PC-3 (cell line): ENCODE results near the gene PTPRE. TPM values are rescaled to one million over a fixed set of nuclear protein-coding genes. Genes with fewer than 3 reads are reported as not detected.

Source experiments
- ATAC-seq: fragments of 200-7000 bp; cut with Tn5 transposase; 2 replicates; pipeline ENCODE4 v1.9.1; 2020; ENCODE audit warnings: mild to moderate bottlenecking, moderate library complexity
- BruUV-seq: library from RNA; stranded (reverse); fragments of 400-500 nt; replicated peaks from 2 replicates; lab custom pipeline; 2021; lab: Mats Ljungman, UMichigan
- CTCF ChIA-PET: fragments of 300-600 bp; sonication (Branson Sonifier 250); formaldehyde crosslinking; loops from one replicate; lab custom pipeline; 2022; ENCODE audit warnings: antibody characterized with exemption; lab: Charles Lee
- POLR2A ChIA-PET: fragments of 300-600 bp; sonication (Branson Sonifier 250); formaldehyde crosslinking; loops from one replicate; lab custom pipeline; 2022; ENCODE audit warnings: antibody characterized with exemption; ENCODE audit not compliant: unreplicated experiment; lab: Charles Lee
- DNase-seq: peaks from one replicate; pipeline ENCODE4 v3.0.0-alpha.2; 2015
- H2AFZ ChIP-seq: fragments of 300-600 bp; sonication (generic); 2 replicates; pipeline ENCODE4 v1.6.0; 2016; ENCODE audit warnings: antibody characterized with exemption, low read length
- H3F3A ChIP-seq: fragments of 300-600 bp; sonication (generic); one replicate; pipeline ENCODE4 v1.6.0; 2017; ENCODE audit warnings: antibody characterized with exemption, low read length, control low read depth, mild to moderate bottlenecking; ENCODE audit not compliant: unreplicated experiment
- H3K27ac ChIP-seq: fragments of 300-600 bp; sonication (generic); 2 replicates; pipeline ENCODE4 v1.5.1; 2016; ENCODE audit warnings: mild to moderate bottlenecking, low read length
- H3K27me3 ChIP-seq: fragments of 300-600 bp; sonication (generic); 2 replicates; pipeline ENCODE4 v1.6.1; 2016; ENCODE audit warnings: low read length, mixed read lengths
- H3K36me3 ChIP-seq: fragments of 300-600 bp; sonication (generic); 2 replicates; pipeline ENCODE4 v1.6.1; 2016; ENCODE audit warnings: low read depth, mixed run types, low read length, mixed read lengths
- H3K4me1 ChIP-seq: fragments of 300-600 bp; sonication (generic); 2 replicates; pipeline ENCODE4 v1.5.1; 2016; ENCODE audit warnings: low read length; ENCODE audit not compliant: insufficient read depth
- H3K4me2 ChIP-seq: fragments of 300-600 bp; sonication (generic); 2 replicates; pipeline ENCODE4 v1.6.0; 2016; ENCODE audit warnings: low read length
- H3K4me3 ChIP-seq: fragments of 300-600 bp; sonication (generic); 2 replicates; pipeline ENCODE4 v1.5.1; 2016; ENCODE audit warnings: mild to moderate bottlenecking, low read length, mixed read lengths
- H3K79me2 ChIP-seq: fragments of 300-600 bp; sonication (generic); 2 replicates; pipeline ENCODE4 v1.6.1; 2017; ENCODE audit warnings: low read length, mixed read lengths
- H3K9ac ChIP-seq: fragments of 300-600 bp; sonication (generic); 2 replicates; pipeline ENCODE4 v1.6.0; 2016; ENCODE audit warnings: mild to moderate bottlenecking, low read length
- H3K9me2 ChIP-seq: fragments of 300-600 bp; sonication (generic); replicated peaks from 2 replicates; pipeline ENCODE4 v1.6.1; 2016; ENCODE audit warnings: mixed run types, low read length, mixed read lengths
- H3K9me3 ChIP-seq: fragments of 300-600 bp; sonication (generic); 2 replicates; pipeline ENCODE4 v1.6.1; 2016; ENCODE audit warnings: low read length, mixed read lengths
- H4K20me1 ChIP-seq: fragments of 300-600 bp; sonication (generic); 2 replicates; pipeline ENCODE4 v1.6.1; 2016; ENCODE audit warnings: low read length, mixed read lengths
- CTCF ChIP-seq: fragments of 300-600 bp; sonication (generic); conservative IDR thresholded peaks from 2 replicates; pipeline ENCODE4 v1.5.1; 2017; ENCODE audit warnings: antibody characterized with exemption, low read depth, mild to moderate bottlenecking, low read length
- EZH2 ChIP-seq: fragments of 300-600 bp; sonication (generic); IDR thresholded peaks from one replicate; pipeline ENCODE4 v1.6.1; 2017; ENCODE audit warnings: antibody characterized with exemption, mild to moderate bottlenecking, low read length; ENCODE audit not compliant: unreplicated experiment
- EZH2phosphoT487 ChIP-seq: fragments of 300-600 bp; sonication (generic); IDR thresholded peaks from 2 replicates; pipeline ENCODE4 v1.6.1; 2018; ENCODE audit warnings: mild to moderate bottlenecking, antibody characterized with exemption, low read length, borderline replicate concordance
- intact Hi-C: fragments of 100-400 bp; cut with micrococcal nuclease; formaldehyde crosslinking; loops from 2 replicates; pipeline ENCODE4 v1.9.0; 2023
- total RNA-seq: library from RNA; depleted of rRNA; stranded (reverse); fragments of >200 nt; gene quantifications from 2 replicates; pipeline ENCODE4 v1.2.3, GENCODE V29; 2014

PTPRE gene
- total RNA-seq, 1 experiment from 2014 or later = 3.1 TPM

DNA sequence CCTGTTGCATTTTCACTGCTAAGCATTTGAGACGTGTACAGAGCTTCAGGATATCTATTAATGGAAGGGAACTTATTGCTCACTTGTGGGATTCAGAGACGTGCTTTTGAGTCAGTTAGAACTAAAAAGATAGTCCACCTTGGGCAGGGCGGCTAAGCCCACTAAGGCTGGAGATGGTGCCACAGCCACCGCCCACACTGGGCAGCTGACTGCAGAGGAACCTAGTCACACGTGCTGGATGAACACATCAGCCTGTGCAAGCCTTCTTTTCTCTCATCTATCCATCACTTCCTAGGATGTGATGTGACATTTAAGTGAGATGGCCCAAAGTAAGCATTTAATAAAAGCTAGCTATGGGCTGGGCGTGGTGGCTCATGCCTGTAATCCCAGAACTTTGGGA is 78.0 kb downstream of the PTPRE start:
- H3F3A ChIP-seq = no peaks in the 10 kb centered on the region
- intact Hi-C loops = no loop called here
- H2AFZ ChIP-seq = no peak overlapping the region
- no peaks in the 10 kb centered on the region for H3K27me3 ChIP-seq
- H3K79me2 ChIP-seq = no peaks in the 10 kb centered on the region
- no peak overlapping the region for H3K27ac ChIP-seq
- no peaks in the 10 kb centered on the region for H3K36me3 ChIP-seq
- POLR2A ChIA-PET = no interaction called here
- H4K20me1 ChIP-seq = no peaks in the 10 kb centered on the region
- H3K4me3 ChIP-seq = no peak overlapping the region
- no peak overlapping the region for H3K9ac ChIP-seq
- H3K4me2 ChIP-seq = no peak overlapping the region
- no peaks in the 10 kb centered on the region for H3K9me3 ChIP-seq
- no peak for DNase-seq
- no peaks in the 10 kb centered on the region for H3K9me2 ChIP-seq
- CTCF ChIA-PET = no interaction called here
- no TSS peak for BruUV-seq
- TF ChIP-seq CTCF = no peak
- TF ChIP-seq EZH2phosphoT487 = no peak
- TF ChIP-seq EZH2 = no peak
- no peak for ATAC-seq
- H3K4me1 ChIP-seq = no peaks in the 10 kb centered on the region

- ATAC-seq (no peak), DNase-seq (no peak)
- Histone ChIP-seq H3K27me3 (no peaks in the 10 kb centered on the region), H4K20me1 (no peaks in the 10 kb centered on the region), H3K9ac (no peak overlapping the region), H3K79me2 (no peaks in the 10 kb centered on the region), H3K9me2 (no peaks in the 10 kb centered on the region), H3K36me3 (no peaks in the 10 kb centered on the region), H3F3A (no peaks in the 10 kb centered on the region), H2AFZ (no peak overlapping the region), H3K4me3 (no peak overlapping the region), H3K4me1 (peaks cover 14% of the 10 kb centered on the region), H3K27ac (no peak overlapping the region), H3K9me3 (no peaks in the 10 kb centered on the region), H3K4me2 (no peak overlapping the region)
- BruUV-seq = no TSS peak
- POLR2A ChIA-PET = no interaction called here
- CTCF ChIA-PET = no interaction called here
- intact Hi-C loops = no loop called here
- TF ChIP-seq EZH2phosphoT487 (no peak), EZH2 (no peak), CTCF (no peak)
Measured at GRCh38 chr10:127986531-127987466, 79.9 kb downstream of the PTPRE start.
